Hepatocyte (in vitro differentiated cells): Measurements from ENCODE around the gene KCNH3. TPM values are rescaled to one million over a fixed set of nuclear protein-coding genes. Genes with fewer than 3 reads are reported as not detected.

Experiments
- DNase-seq: peaks from one replicate; pipeline ENCODE4 v3.0.0-alpha.2; 2016; ENCODE audit warnings: low spot score
- H2AFZ ChIP-seq: fragments of 200-600 bp; sonication (generic); 2 replicates; pipeline ENCODE4 v1.6.0; 2016; ENCODE audit warnings: antibody characterized with exemption, mild to moderate bottlenecking
- H3K27ac ChIP-seq: fragments of 200-600 bp; sonication (generic); 2 replicates; pipeline ENCODE4 v1.5.1; 2016; ENCODE audit warnings: mild to moderate bottlenecking
- H3K27me3 ChIP-seq: fragments of 200-600 bp; sonication (generic); 2 replicates; pipeline ENCODE4 v1.6.1; 2016
- H3K36me3 ChIP-seq: fragments of 200-600 bp; sonication (generic); replicated peaks from 2 replicates; pipeline ENCODE4 v1.5.1; 2016; ENCODE audit warnings: low read depth; ENCODE audit not compliant: insufficient read depth
- H3K4me1 ChIP-seq: fragments of 200-600 bp; sonication (generic); 2 replicates; pipeline ENCODE4 v1.5.1; 2016; ENCODE audit warnings: mild to moderate bottlenecking, moderate library complexity; ENCODE audit not compliant: insufficient read depth
- H3K4me2 ChIP-seq: fragments of 200-600 bp; sonication (generic); 2 replicates; pipeline ENCODE4 v1.6.0; 2016
- H3K4me3 ChIP-seq: fragments of 200-600 bp; sonication (generic); 2 replicates; pipeline ENCODE4 v1.5.1; 2016; ENCODE audit warnings: mild to moderate bottlenecking
- H3K79me2 ChIP-seq: fragments of 200-600 bp; sonication (generic); 2 replicates; pipeline ENCODE4 v1.6.0; 2017; ENCODE audit warnings: mild to moderate bottlenecking
- H3K9me2 ChIP-seq: fragments of 200-600 bp; sonication (generic); replicated peaks from 2 replicates; pipeline ENCODE4 v1.6.0; 2017; ENCODE audit warnings: mild to moderate bottlenecking; ENCODE audit not compliant: insufficient read depth
- H3K9me3 ChIP-seq: fragments of 200-600 bp; sonication (generic); 2 replicates; pipeline ENCODE4 v1.5.1; 2016; ENCODE audit warnings: low read depth, mild to moderate bottlenecking
- H4K20me1 ChIP-seq: fragments of 200-600 bp; sonication (generic); 2 replicates; pipeline ENCODE4 v1.6.0; 2016; ENCODE audit warnings: mild to moderate bottlenecking; ENCODE audit not compliant: insufficient read depth, poor library complexity, severe bottlenecking
- CTCF ChIP-seq: fragments of 200-600 bp; sonication (generic); IDR thresholded peaks from 2 replicates; pipeline ENCODE4 v1.5.1; 2016; ENCODE audit warnings: antibody characterized with exemption, mild to moderate bottlenecking; ENCODE audit not compliant: poor library complexity
- EZH2 ChIP-seq: fragments of 200-600 bp; sonication (generic); IDR thresholded peaks from 2 replicates; pipeline ENCODE4 v1.6.1; 2016; ENCODE audit warnings: antibody characterized with exemption, mild to moderate bottlenecking, borderline replicate concordance
- EZH2phosphoT487 ChIP-seq: fragments of 200-600 bp; sonication (generic); IDR thresholded peaks from one replicate; pipeline ENCODE4 v1.6.1; 2018; ENCODE audit warnings: antibody characterized with exemption, mild to moderate bottlenecking, low read depth, moderate library complexity; ENCODE audit not compliant: unreplicated experiment, severe bottlenecking
- WGBS: methylation state at CpG from one replicate; pipeline ENCODE4 v1.1.6; 2016; ENCODE audit warnings: low lambda C conversion rate; ENCODE audit errors: missing lambda C conversion rate; 5-methylcytosine and 5-hydroxymethylcytosine counted together
- polyA plus RNA-seq: library from polyadenylated mRNA; unstranded; fragments of >200 nt; fragmentation: Nextera tagmentation; extraction: Ambion mirVana; gene quantifications from 2 replicates; pipeline ENCODE4 v1.2.1, GENCODE V29; 2016
- total RNA-seq: library from RNA; depleted of rRNA; stranded (reverse); fragments of >200 nt; gene quantifications from 2 replicates; pipeline ENCODE4 v1.2.3, GENCODE V29; 2014

KCNH3 gene
- total and polyA plus RNA-seq, 2 experiments from 2014 or later: 0.30 to 1.1 TPM

GRCh38 chr12:49537231-49537751 is 1.5 kb upstream of the KCNH3 start:
- H3K9me3 ChIP-seq: no peaks in the 10 kb centered on the region
- peak overlapping the region; percentile 57 for H2AFZ ChIP-seq
- H3K27ac ChIP-seq: no peak overlapping the region
- peaks cover 51% of the 10 kb centered on the region for H3K27me3 ChIP-seq
- no peaks in the 10 kb centered on the region for H3K79me2 ChIP-seq
- peak overlapping the region; percentile 96 for H3K4me2 ChIP-seq
- peak; percentile 24 for DNase-seq
- H3K36me3 ChIP-seq: no peaks in the 10 kb centered on the region
- 22% methylated on average over 13 of the region's 13 CpGs for WGBS
- TF ChIP-seq CTCF: no peak
- no peak for TF ChIP-seq EZH2
- peak; percentile 52 for TF ChIP-seq EZH2phosphoT487
- no peaks in the 10 kb centered on the region for H3K9me2 ChIP-seq
- H3K4me1 ChIP-seq: peaks cover 15% of the 10 kb centered on the region
- H3K4me3 ChIP-seq: peak overlapping the region; percentile 58
- no peaks in the 10 kb centered on the region for H4K20me1 ChIP-seq

- peak overlapping the region; percentile 58 for H3K4me3 ChIP-seq
- no peak overlapping the region for H3K27ac ChIP-seq
- H2AFZ ChIP-seq: peak overlapping the region; percentile 57
- H3K36me3 ChIP-seq: no peaks in the 10 kb centered on the region
- no peaks in the 10 kb centered on the region for H3K79me2 ChIP-seq
- H3K27me3 ChIP-seq: peaks cover 55% of the 10 kb centered on the region
- H3K9me2 ChIP-seq: no peaks in the 10 kb centered on the region
- H3K9me3 ChIP-seq: no peaks in the 10 kb centered on the region
- WGBS: 2% methylated on average over 61 of the region's 61 CpGs
- peaks cover 15% of the 10 kb centered on the region for H3K4me1 ChIP-seq
- H4K20me1 ChIP-seq: no peaks in the 10 kb centered on the region
- TF ChIP-seq EZH2: peak; percentile 91
- no peak for TF ChIP-seq EZH2phosphoT487
- TF ChIP-seq CTCF: no peak
- DNase-seq: peak; percentile 31
- peak overlapping the region; percentile 96 for H3K4me2 ChIP-seq
These were observed 899 bp upstream of the KCNH3 start for GRCh38 chr12:49537752-49538509.

- no peaks in the 10 kb centered on the region for H4K20me1 ChIP-seq
- no peak overlapping the region for H2AFZ ChIP-seq
- H3K27me3 ChIP-seq: peaks cover 71% of the 10 kb centered on the region
- H3K4me3 ChIP-seq: no peak overlapping the region
- TF ChIP-seq EZH2phosphoT487 (peak; percentile 74), CTCF (no peak), EZH2 (peak; percentile 95)
- WGBS: 18% methylated on average over 25 of the region's 47 CpGs
- no peaks in the 10 kb centered on the region for H3K9me2 ChIP-seq
- no peaks in the 10 kb centered on the region for H3K79me2 ChIP-seq
- H3K27ac ChIP-seq: no peak overlapping the region
- H3K4me1 ChIP-seq: peaks cover 15% of the 10 kb centered on the region
- no peaks in the 10 kb centered on the region for H3K9me3 ChIP-seq
- no peaks in the 10 kb centered on the region for H3K36me3 ChIP-seq
- H3K4me2 ChIP-seq: no peak overlapping the region
- peak; percentile 7 for DNase-seq
These were observed 787 bp downstream of the KCNH3 start for GRCh38 chr12:49539406-49540228.
